Esophagus squamous epithelium (tissue), 4 donors: Measurements from ENCODE around the gene MB.

Experiments used
- POLR2A ChIP-seq, 4 donors: fragments of 450-650 bp; IDR thresholded peaks; one replicate each; pipeline ENCODE4 v1.6.1; 2017; ENCODE audit warnings: antibody characterized with exemption in 4 of 4, mild to moderate bottlenecking in 4 of 4, moderate library complexity in 3 of 4
- TF ChIP-seq, protein P1 (sequence below), 6 experiments: fragments of 450-650 bp in 4 of 6; fragments of 200-600 bp in 2 of 6; sonication (generic) in 2 of 6; IDR thresholded peaks; one replicate each; pipeline ENCODE4 v1.5.1; 2016 to 2019; ENCODE audit warnings: antibody characterized with exemption in 6 of 6, mild to moderate bottlenecking in 4 of 6, moderate library complexity in 4 of 6

DNA sequence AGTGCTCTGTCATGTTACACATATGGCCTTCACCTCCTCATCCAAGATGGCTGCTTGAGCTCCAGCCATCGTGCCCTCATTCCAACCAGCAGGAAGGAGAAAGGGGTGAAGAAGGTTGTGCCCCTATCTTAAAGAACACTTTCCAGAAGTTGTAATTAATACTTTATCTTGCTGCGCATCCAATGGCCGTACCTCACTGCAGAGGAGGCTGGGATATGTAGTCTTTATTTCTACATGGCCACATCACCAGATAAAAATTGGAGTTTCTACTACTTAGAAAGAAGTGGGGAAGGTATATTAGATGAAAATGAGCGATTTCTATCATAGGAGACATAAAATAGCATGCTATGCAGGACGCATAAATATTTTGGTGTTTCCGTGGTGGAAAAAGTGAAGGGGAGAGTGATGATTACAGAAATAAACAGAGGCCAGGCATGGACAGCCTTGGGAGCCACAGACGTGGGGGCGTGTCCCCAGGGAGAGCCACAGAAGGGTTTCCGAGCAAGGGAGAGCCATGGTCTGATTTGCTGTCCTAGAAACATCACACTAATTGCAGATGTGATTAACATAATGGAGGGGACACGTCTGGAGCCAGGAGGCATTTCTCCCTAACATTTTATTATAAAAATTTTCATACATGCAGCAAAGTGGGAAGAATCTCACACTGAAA is 8.8 kb upstream of the MB start:
- TF ChIP-seq, protein P1, sequence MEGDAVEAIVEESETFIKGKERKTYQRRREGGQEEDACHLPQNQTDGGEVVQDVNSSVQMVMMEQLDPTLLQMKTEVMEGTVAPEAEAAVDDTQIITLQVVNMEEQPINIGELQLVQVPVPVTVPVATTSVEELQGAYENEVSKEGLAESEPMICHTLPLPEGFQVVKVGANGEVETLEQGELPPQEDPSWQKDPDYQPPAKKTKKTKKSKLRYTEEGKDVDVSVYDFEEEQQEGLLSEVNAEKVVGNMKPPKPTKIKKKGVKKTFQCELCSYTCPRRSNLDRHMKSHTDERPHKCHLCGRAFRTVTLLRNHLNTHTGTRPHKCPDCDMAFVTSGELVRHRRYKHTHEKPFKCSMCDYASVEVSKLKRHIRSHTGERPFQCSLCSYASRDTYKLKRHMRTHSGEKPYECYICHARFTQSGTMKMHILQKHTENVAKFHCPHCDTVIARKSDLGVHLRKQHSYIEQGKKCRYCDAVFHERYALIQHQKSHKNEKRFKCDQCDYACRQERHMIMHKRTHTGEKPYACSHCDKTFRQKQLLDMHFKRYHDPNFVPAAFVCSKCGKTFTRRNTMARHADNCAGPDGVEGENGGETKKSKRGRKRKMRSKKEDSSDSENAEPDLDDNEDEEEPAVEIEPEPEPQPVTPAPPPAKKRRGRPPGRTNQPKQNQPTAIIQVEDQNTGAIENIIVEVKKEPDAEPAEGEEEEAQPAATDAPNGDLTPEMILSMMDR (IDR thresholded peaks at IDR 0.05): no peak
- no peak for TF ChIP-seq POLR2A (IDR thresholded peaks at IDR 0.05)
